Stimulated activated CD4-positive, alpha-beta T cell treated with anti-CD3 and anti-CD28 coated beads, Interleukin-15, amount 100 ng/mL, for 48 hours (primary cell): ENCODE results near the gene POLD3.

Experiments
- DNase-seq, 2 donors: peaks; one replicate each; pipeline ENCODE4 v3.0.0-alpha.2; 2020; ENCODE audit warnings: low read depth in 2 of 2

Gene POLD3

GRCh38 chr11:74673693-74674360 is 81.4 kb downstream of the POLD3 start:
- DNase-seq: no peak

GRCh38 chr11:74675761-74676160 is 83.4 kb downstream of the POLD3 start:
- DNase-seq: no peak

- no peak for DNase-seq
Observed at GRCh38 chr11:74676596-74676995, 84.2 kb downstream of the POLD3 start.

GRCh38 chr11:74677131-74677530 is 84.7 kb downstream of the POLD3 start:
- no peak for DNase-seq

GRCh38 chr11:74678041-74678440 is 85.7 kb downstream of the POLD3 start:
- no peak for DNase-seq

- no peak for DNase-seq
Observed at GRCh38 chr11:74678591-74679512, 86.5 kb downstream of the POLD3 start.

GRCh38 chr11:74679513-74679865 is 87.1 kb downstream of the POLD3 start:
- DNase-seq: no peak

- no peak for DNase-seq
Observed at GRCh38 chr11:74680035-74680671, 87.8 kb downstream of the POLD3 start.

GRCh38 chr11:74680703-74681531 is 88.5 kb downstream of the POLD3 start:
- DNase-seq: no peak

- no peak for DNase-seq
Observed at GRCh38 chr11:74681686-74682651, 89.6 kb downstream of the POLD3 start.

- no peak for DNase-seq
Observed at GRCh38 chr11:74682731-74683278, 90.4 kb downstream of the POLD3 start.

GRCh38 chr11:74683279-74683871 is 91.0 kb downstream of the POLD3 start:
- peak in 1 of 2 donors; percentile 7 for DNase-seq

GRCh38 chr11:74683941-74684481 is 91.6 kb downstream of the POLD3 start:
- DNase-seq: no peak

GRCh38 chr11:74684661-74685060 is 92.3 kb downstream of the POLD3 start:
- no peak for DNase-seq

GRCh38 chr11:74685338-74685737 is 93.0 kb downstream of the POLD3 start:
- no peak for DNase-seq

- no peak for DNase-seq
Observed at GRCh38 chr11:74685905-74686304, 93.5 kb downstream of the POLD3 start.

GRCh38 chr11:74686792-74687191 is 94.4 kb downstream of the POLD3 start:
- DNase-seq: no peak

GRCh38 chr11:74687237-74688023 is 95.0 kb downstream of the POLD3 start:
- DNase-seq: no peak

- DNase-seq: no peak
Observed at GRCh38 chr11:74689666-74690065, 97.3 kb downstream of the POLD3 start.
